ENCODE measurements around the gene ZNF341.
"Not testable (repeated sequence)": the region's sequence is repeated elsewhere in the genome, so short reads cannot be mapped to it uniquely, and the experiment has no call there.

Gene ZNF341

GRCh38 chr20:33696448-33696847 lies 35.3 kb upstream of the ZNF341 start:
- H2AFZ ChIP-seq: no peak overlapping the region
- H3K27me3 ChIP-seq (ENCODE audit: control insufficient read depth, insufficient read depth, low read length): no peaks in the 10 kb centered on the region
- no peaks in the 10 kb centered on the region for H3K9me3 ChIP-seq (ENCODE audit: control insufficient read depth, low read length)
- H3K9ac ChIP-seq: no peak overlapping the region
- H3K27ac ChIP-seq: no peak overlapping the region
- H3K79me2 ChIP-seq: no peaks in the 10 kb centered on the region
- no peaks in the 10 kb centered on the region for H3K36me3 ChIP-seq (ENCODE audit: control insufficient read depth, insufficient read depth, low read length)
- no peak overlapping the region for H3K4me3 ChIP-seq (ENCODE audit: low read depth, low read length)
- TF ChIP-seq CTCF (IDR thresholded peaks at IDR 0.05): no peak
- H3K4me2 ChIP-seq (ENCODE audit: low read length): no peak overlapping the region
- no peaks in the 10 kb centered on the region for H3K4me1 ChIP-seq

GRCh38 chr20:33697129-33697528 lies 34.7 kb upstream of the ZNF341 start:
- TF ChIP-seq CTCF (IDR thresholded peaks at IDR 0.05): no peak
- no peak overlapping the region for H3K9ac ChIP-seq
- no peaks in the 10 kb centered on the region for H3K9me3 ChIP-seq (ENCODE audit: control insufficient read depth, low read length)
- no peaks in the 10 kb centered on the region for H3K27me3 ChIP-seq (ENCODE audit: control insufficient read depth, insufficient read depth, low read length)
- no peak overlapping the region for H3K27ac ChIP-seq
- no peaks in the 10 kb centered on the region for H3K4me1 ChIP-seq
- H3K4me3 ChIP-seq (ENCODE audit: low read depth, low read length): no peak overlapping the region
- no peak overlapping the region for H2AFZ ChIP-seq
- H3K4me2 ChIP-seq (ENCODE audit: low read length): no peak overlapping the region
- H3K79me2 ChIP-seq: no peaks in the 10 kb centered on the region
- H3K36me3 ChIP-seq (ENCODE audit: control insufficient read depth, insufficient read depth, low read length): no peaks in the 10 kb centered on the region

GRCh38 chr20:33698966-33699365 lies 32.8 kb upstream of the ZNF341 start:
- H3K36me3 ChIP-seq (ENCODE audit: control insufficient read depth, insufficient read depth, low read length); H3K27ac ChIP-seq; H2AFZ ChIP-seq; H3K9ac ChIP-seq; H3K79me2 ChIP-seq; H3K4me2 ChIP-seq (ENCODE audit: low read length); H3K4me3 ChIP-seq (ENCODE audit: low read depth, low read length); H3K27me3 ChIP-seq (ENCODE audit: control insufficient read depth, insufficient read depth, low read length); H3K9me3 ChIP-seq (ENCODE audit: control insufficient read depth, low read length); H3K4me1 ChIP-seq: not testable (repeated sequence)

- not testable (repeated sequence) for H3K79me2 ChIP-seq; H2AFZ ChIP-seq; H3K36me3 ChIP-seq (ENCODE audit: control insufficient read depth, insufficient read depth, low read length); H3K4me2 ChIP-seq (ENCODE audit: low read length); H3K27ac ChIP-seq; H3K4me1 ChIP-seq; H3K4me3 ChIP-seq (ENCODE audit: low read depth, low read length); H3K27me3 ChIP-seq (ENCODE audit: control insufficient read depth, insufficient read depth, low read length); H3K9me3 ChIP-seq (ENCODE audit: control insufficient read depth, low read length); H3K9ac ChIP-seq
These were observed 30.9 kb upstream of the ZNF341 start for GRCh38 chr20:33700696-33701441.

DNA sequence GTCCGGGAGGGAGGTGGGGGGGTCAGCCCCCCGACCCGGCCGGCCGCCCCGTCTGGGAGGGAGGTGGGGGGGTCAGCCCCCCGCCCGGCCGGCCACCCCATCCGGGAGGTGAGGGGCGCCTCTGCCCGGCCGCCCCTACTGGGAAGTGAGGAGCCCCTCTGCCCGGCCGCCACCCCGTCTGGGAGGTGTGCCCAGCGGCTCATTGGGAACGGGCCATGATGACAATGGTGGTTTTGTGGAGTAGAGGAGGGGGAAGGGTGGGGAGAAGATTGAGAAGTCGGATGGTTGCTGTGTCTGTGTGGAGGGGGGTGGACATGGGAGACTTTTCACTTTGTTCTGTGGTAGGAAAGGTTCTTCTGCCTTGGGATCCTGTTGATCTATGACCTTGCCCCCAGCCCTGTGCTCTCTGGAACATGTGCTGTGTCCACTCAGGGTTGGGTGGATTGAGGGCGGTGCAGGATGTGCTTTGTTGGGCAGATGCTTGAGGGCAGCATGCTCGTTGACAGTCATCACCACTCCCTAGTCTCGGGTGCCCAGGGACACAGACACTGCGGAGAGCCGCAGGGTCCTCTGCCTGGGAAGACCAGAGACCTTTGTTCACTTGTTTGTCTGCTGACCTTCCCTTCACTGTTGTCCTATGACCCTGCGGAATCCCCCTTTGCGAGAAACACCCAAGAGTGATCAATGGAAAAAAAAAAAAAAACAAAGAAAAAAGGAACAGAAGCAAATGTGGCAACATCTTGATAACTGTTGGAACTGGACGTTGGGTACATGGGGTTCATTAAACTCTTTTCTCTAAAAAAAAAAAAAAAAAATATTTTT lies 30.0 kb upstream of the ZNF341 start:
- Histone ChIP-seq H2AFZ (no peak overlapping the region), H3K9ac (no peak overlapping the region), H3K4me1 (peaks cover 3% of the 10 kb centered on the region), H3K4me3 (ENCODE audit: low read depth, low read length) (no peak overlapping the region), H3K79me2 (no peaks in the 10 kb centered on the region), H3K4me2 (ENCODE audit: low read length) (no peak overlapping the region), H3K27ac (no peak overlapping the region), H3K9me3 (ENCODE audit: control insufficient read depth, low read length) (no peaks in the 10 kb centered on the region), H3K27me3 (ENCODE audit: control insufficient read depth, insufficient read depth, low read length) (no peaks in the 10 kb centered on the region), H3K36me3 (ENCODE audit: control insufficient read depth, insufficient read depth, low read length) (no peaks in the 10 kb centered on the region)
- no peak for TF ChIP-seq CTCF (IDR thresholded peaks at IDR 0.05)
